Kidney epithelial cell (primary cell): ENCODE measurements around the gene INMT. TPM values are rescaled to one million over a fixed set of nuclear protein-coding genes. Genes with fewer than 3 reads are reported as not detected.

ENCODE experiments used
- DNase-seq: peaks from one replicate; pipeline ENCODE4 v3.0.0-alpha.2; 2010; ENCODE audit warnings: low read depth
- H3K27me3 ChIP-seq: 2 replicates; pipeline ENCODE4 v1.6.0; 2011; ENCODE audit warnings: low read length; ENCODE audit not compliant: control insufficient read depth, insufficient read depth
- H3K36me3 ChIP-seq: 2 replicates; pipeline ENCODE4 v1.5.1; 2011; ENCODE audit warnings: low read length; ENCODE audit not compliant: control insufficient read depth, insufficient read depth
- H3K4me3 ChIP-seq: 2 replicates; pipeline ENCODE4 v1.5.1; 2011; ENCODE audit warnings: low read depth, mild to moderate bottlenecking, control low read depth, low read length
- total RNA-seq: library from RNA; depleted of rRNA; stranded (reverse); fragments of >200 nt; gene quantifications from 2 replicates; pipeline ENCODE4 v1.2.3, GENCODE V29; 2015
- TF ChIP-seq, protein P1 (sequence below): IDR thresholded peaks from 2 replicates; pipeline ENCODE4 v1.5.1; 2011; ENCODE audit warnings: mild to moderate bottlenecking, moderate library complexity, low read length, control low read depth, inconsistent platforms; ENCODE audit not compliant: insufficient read depth, poor library complexity, severe bottlenecking

INMT gene
- total RNA-seq, 1 donor from 2014 or later: not detected

DNA sequence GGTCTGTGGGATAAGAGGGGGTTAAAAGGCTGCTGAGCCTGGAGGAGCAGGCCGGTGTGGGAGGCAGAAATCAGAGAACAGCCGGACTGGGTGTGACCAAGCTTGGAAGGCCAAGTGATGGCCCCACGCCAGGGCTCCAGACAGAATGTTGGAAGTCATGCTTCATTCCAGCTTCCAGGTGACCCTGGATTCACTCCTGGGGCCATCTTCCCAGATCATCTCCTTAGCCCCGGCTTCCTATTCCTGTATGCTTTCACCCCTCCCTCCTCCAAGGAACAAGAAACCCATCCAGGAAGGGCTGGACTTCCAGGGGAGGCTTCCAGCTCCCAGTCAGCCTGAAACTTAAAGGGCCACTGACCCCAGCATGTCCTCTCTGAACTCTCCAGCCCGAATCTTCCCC is 1.0 kb downstream of the INMT start:
- TF ChIP-seq, protein P1, sequence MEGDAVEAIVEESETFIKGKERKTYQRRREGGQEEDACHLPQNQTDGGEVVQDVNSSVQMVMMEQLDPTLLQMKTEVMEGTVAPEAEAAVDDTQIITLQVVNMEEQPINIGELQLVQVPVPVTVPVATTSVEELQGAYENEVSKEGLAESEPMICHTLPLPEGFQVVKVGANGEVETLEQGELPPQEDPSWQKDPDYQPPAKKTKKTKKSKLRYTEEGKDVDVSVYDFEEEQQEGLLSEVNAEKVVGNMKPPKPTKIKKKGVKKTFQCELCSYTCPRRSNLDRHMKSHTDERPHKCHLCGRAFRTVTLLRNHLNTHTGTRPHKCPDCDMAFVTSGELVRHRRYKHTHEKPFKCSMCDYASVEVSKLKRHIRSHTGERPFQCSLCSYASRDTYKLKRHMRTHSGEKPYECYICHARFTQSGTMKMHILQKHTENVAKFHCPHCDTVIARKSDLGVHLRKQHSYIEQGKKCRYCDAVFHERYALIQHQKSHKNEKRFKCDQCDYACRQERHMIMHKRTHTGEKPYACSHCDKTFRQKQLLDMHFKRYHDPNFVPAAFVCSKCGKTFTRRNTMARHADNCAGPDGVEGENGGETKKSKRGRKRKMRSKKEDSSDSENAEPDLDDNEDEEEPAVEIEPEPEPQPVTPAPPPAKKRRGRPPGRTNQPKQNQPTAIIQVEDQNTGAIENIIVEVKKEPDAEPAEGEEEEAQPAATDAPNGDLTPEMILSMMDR: no peak

GRCh38 chr7:30754315-30754877 is 2.5 kb downstream of the INMT start:
- no peak overlapping the region for H3K4me3 ChIP-seq
- no peaks in the 10 kb centered on the region for H3K36me3 ChIP-seq
- TF ChIP-seq, protein P1: no peak
- no peak for DNase-seq
- H3K27me3 ChIP-seq: peaks cover 9% of the 10 kb centered on the region

More for the DNA sequence above, 1.0 kb downstream of the INMT start:
- Histone ChIP-seq H3K27me3 (peaks cover 7% of the 10 kb centered on the region), H3K36me3 (no peaks in the 10 kb centered on the region), H3K4me3 (no peak overlapping the region)
- DNase-seq: no peak

DNA sequence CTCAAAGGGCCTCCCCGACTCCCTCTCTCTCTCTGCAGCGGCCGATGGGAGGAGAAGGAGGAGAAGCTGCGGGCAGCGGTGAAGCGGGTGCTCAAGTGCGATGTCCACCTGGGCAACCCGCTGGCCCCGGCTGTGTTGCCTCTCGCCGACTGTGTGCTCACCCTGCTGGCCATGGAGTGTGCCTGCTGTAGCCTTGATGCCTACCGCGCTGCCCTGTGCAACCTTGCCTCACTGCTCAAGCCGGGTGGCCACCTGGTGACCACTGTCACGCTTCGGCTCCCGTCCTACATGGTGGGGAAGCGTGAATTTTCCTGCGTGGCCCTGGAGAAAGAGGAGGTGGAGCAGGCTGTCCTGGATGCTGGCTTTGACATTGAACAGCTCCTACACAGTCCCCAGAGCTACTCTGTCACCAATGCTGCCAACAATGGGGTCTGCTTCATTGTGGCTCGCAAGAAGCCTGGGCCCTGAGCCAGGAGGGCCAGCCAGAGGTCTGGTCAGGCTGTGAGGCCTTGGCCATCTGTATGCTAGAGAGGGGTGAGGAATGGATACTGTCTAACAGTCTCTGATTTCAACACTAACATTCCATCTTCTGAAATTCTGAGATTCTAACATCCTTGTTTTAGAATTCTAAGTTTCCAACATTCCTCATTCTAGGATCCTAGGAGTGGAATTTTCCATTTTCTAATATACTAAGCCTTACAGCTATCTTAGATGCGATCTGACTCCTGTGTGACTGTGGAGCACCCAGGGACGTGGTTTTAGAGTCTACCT is 3.6 kb downstream of the INMT start:
- DNase-seq: no peak

DNA sequence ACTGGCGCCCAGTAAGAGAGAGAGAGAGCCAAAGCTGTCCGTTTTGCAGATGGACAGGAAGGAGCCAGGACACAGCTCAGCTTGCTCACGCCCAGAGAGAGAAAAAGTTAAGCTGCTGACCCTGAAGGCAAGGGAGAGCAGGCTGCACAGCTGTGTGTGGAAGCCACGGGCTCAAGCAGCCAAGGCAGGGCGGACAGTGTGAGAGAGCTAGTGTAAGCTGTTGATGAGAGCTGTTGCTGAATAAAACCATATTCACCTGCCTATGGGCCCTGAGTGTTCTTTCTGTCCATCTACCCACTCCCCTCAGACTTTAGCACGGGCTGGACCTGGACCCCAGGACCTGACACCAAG is 5.4 kb downstream of the INMT start:
- TF ChIP-seq, protein P1: no peak
- H3K27me3 ChIP-seq: peaks cover 9% of the 10 kb centered on the region
- H3K4me3 ChIP-seq: no peak overlapping the region
- no peak for DNase-seq
- H3K36me3 ChIP-seq: no peaks in the 10 kb centered on the region

More for the DNA sequence above, 3.6 kb downstream of the INMT start:
- TF ChIP-seq, protein P1: no peak
- Histone ChIP-seq H3K27me3 (peaks cover 9% of the 10 kb centered on the region), H3K36me3 (no peaks in the 10 kb centered on the region), H3K4me3 (no peak overlapping the region)

GRCh38 chr7:30760514-30761213 is 8.7 kb downstream of the INMT start:
- Histone ChIP-seq H3K36me3 (no peaks in the 10 kb centered on the region), H3K27me3 (peaks cover 6% of the 10 kb centered on the region), H3K4me3 (no peak overlapping the region)
- no peak for DNase-seq
- TF ChIP-seq, protein P1: no peak
